Loucy (cell line): ENCODE measurements around the gene NRIP3.

Experiments
- H2AFZ ChIP-seq: fragments of 200-600 bp; sonication (generic); 2 replicates; pipeline ENCODE4 v1.6.0; 2016; ENCODE audit warnings: antibody characterized with exemption, mild to moderate bottlenecking, low read length, moderate library complexity
- H3F3A ChIP-seq: fragments of 200-600 bp; 2 replicates; pipeline ENCODE4 v1.6.0; 2016; ENCODE audit warnings: antibody characterized with exemption, low read depth, mild to moderate bottlenecking
- H3K27me3 ChIP-seq: fragments of 200-600 bp; sonication (generic); 2 replicates; pipeline ENCODE4 v1.6.1; 2014; ENCODE audit warnings: low read length, mild to moderate bottlenecking; ENCODE audit not compliant: insufficient read depth, poor library complexity, severe bottlenecking
- H3K36me3 ChIP-seq: fragments of 200-600 bp; sonication (generic); 2 replicates; pipeline ENCODE4 v1.6.1; 2016; ENCODE audit warnings: low read length; ENCODE audit not compliant: insufficient read depth
- H3K4me1 ChIP-seq: fragments of 200-600 bp; sonication (generic); 2 replicates; pipeline ENCODE4 v1.5.1; 2014; ENCODE audit warnings: low read length, mild to moderate bottlenecking; ENCODE audit not compliant: insufficient read depth, poor library complexity, severe bottlenecking
- H3K4me2 ChIP-seq: fragments of 200-600 bp; sonication (generic); 2 replicates; pipeline ENCODE4 v1.6.0; 2014; ENCODE audit warnings: antibody characterized with exemption, low read length, low read depth, mild to moderate bottlenecking; ENCODE audit not compliant: poor library complexity, severe bottlenecking
- H3K4me3 ChIP-seq: fragments of 200-600 bp; sonication (generic); 2 replicates; pipeline ENCODE4 v1.5.1; 2014; ENCODE audit warnings: low read length, mild to moderate bottlenecking, mixed read lengths; ENCODE audit not compliant: poor library complexity, severe bottlenecking
- H3K79me2 ChIP-seq: fragments of 200-600 bp; sonication (generic); 2 replicates; pipeline ENCODE4 v1.6.1; 2014; ENCODE audit warnings: low read length; ENCODE audit not compliant: insufficient read depth
- H3K9ac ChIP-seq: fragments of 200-600 bp; sonication (generic); 2 replicates; pipeline ENCODE4 v1.6.0; 2014; ENCODE audit warnings: mild to moderate bottlenecking, low read depth, low read length, moderate library complexity; ENCODE audit not compliant: poor library complexity, severe bottlenecking
- H3K9me2 ChIP-seq: fragments of 200-600 bp; sonication (generic); replicated peaks from 2 replicates; pipeline ENCODE4 v1.6.1; 2016; ENCODE audit warnings: low read depth, low read length, mixed read lengths
- H3K9me3 ChIP-seq: fragments of 200-600 bp; sonication (generic); 2 replicates; pipeline ENCODE4 v1.6.1; 2014; ENCODE audit warnings: mild to moderate bottlenecking, antibody characterized with exemption, low read length, low read depth; ENCODE audit not compliant: insufficient read depth
- H4K20me1 ChIP-seq: fragments of 200-600 bp; sonication (generic); 2 replicates; pipeline ENCODE4 v1.6.0; 2014; ENCODE audit warnings: antibody characterized with exemption, low read length, mild to moderate bottlenecking; ENCODE audit not compliant: insufficient read depth, poor library complexity, severe bottlenecking
- CTCF ChIP-seq: fragments of 200-600 bp; sonication (generic); conservative IDR thresholded peaks from 2 replicates; pipeline ENCODE4 v1.5.1; 2014; ENCODE audit warnings: mild to moderate bottlenecking, antibody characterized with exemption, low read length
- EZH2phosphoT487 ChIP-seq: fragments of 200-600 bp; IDR thresholded peaks from 2 replicates; pipeline ENCODE4 v1.6.1; 2018; ENCODE audit warnings: antibody characterized with exemption, mild to moderate bottlenecking, moderate library complexity, borderline replicate concordance

Gene NRIP3

GRCh38 chr11:9004183-9004926, 554 bp upstream of the NRIP3 start:
- H3K9ac ChIP-seq, result no peak overlapping the region
- H4K20me1 ChIP-seq, result no peaks in the 10 kb centered on the region
- no peaks in the 10 kb centered on the region for H3K9me2 ChIP-seq
- TF ChIP-seq CTCF (no peak), EZH2phosphoT487 (no peak)
- H3F3A ChIP-seq, result no peaks in the 10 kb centered on the region
- no peaks in the 10 kb centered on the region for H3K4me1 ChIP-seq
- H3K36me3 ChIP-seq, result no peaks in the 10 kb centered on the region
- H3K4me3 ChIP-seq, result no peak overlapping the region
- no peaks in the 10 kb centered on the region for H3K27me3 ChIP-seq
- H3K4me2 ChIP-seq, result no peak overlapping the region
- no peaks in the 10 kb centered on the region for H3K9me3 ChIP-seq
- H2AFZ ChIP-seq, result no peak overlapping the region
- H3K79me2 ChIP-seq, result no peaks in the 10 kb centered on the region

GRCh38 chr11:9002920-9003572, 755 bp downstream of the NRIP3 start:
- no peaks in the 10 kb centered on the region for H3K27me3 ChIP-seq
- 0 out of 2 replicates have a peak overlapping the region, but pooled peaks have one; percentile 59 for H2AFZ ChIP-seq

GRCh38 chr11:9001736-9002135, 2.1 kb downstream of the NRIP3 start:
- no peaks in the 10 kb centered on the region for H4K20me1 ChIP-seq
- H3K9me3 ChIP-seq, result no peaks in the 10 kb centered on the region
- H3K4me3 ChIP-seq, result no peak overlapping the region
- no peaks in the 10 kb centered on the region for H3F3A ChIP-seq
- no peaks in the 10 kb centered on the region for H3K27me3 ChIP-seq
- H3K9me2 ChIP-seq, result no peaks in the 10 kb centered on the region
- H3K36me3 ChIP-seq, result no peaks in the 10 kb centered on the region
- H3K9ac ChIP-seq, result no peak overlapping the region
- TF ChIP-seq CTCF, result no peak
- no peak for TF ChIP-seq EZH2phosphoT487
- no peak overlapping the region for H3K4me2 ChIP-seq
- H2AFZ ChIP-seq, result peak overlapping the region; percentile 84
- no peaks in the 10 kb centered on the region for H3K4me1 ChIP-seq
- H3K79me2 ChIP-seq, result no peaks in the 10 kb centered on the region

More at GRCh38 chr11:9002920-9003572, 755 bp downstream of the NRIP3 start:
- Histone ChIP-seq H3K4me2 (no peak overlapping the region), H3K4me3 (no peak overlapping the region), H3K9me3 (no peaks in the 10 kb centered on the region), H3K4me1 (no peaks in the 10 kb centered on the region), H3K36me3 (no peaks in the 10 kb centered on the region), H3K9me2 (no peaks in the 10 kb centered on the region), H3F3A (no peaks in the 10 kb centered on the region), H4K20me1 (no peaks in the 10 kb centered on the region), H3K79me2 (no peaks in the 10 kb centered on the region), H3K9ac (no peak overlapping the region)
- no peak for TF ChIP-seq CTCF
- TF ChIP-seq EZH2phosphoT487, result no peak
